Neutrophil (primary cell): ENCODE measurements around the gene RAB30.

Experiments
- H3K27ac ChIP-seq: fragments of 200-600 bp; sonication (generic); 2 replicates; pipeline ENCODE4 v1.5.1; 2016; ENCODE audit warnings: mild to moderate bottlenecking, moderate library complexity
- H3K27me3 ChIP-seq: fragments of 200-600 bp; sonication (generic); 2 replicates; pipeline ENCODE4 v1.6.0; 2016; ENCODE audit warnings: mild to moderate bottlenecking
- H3K36me3 ChIP-seq: fragments of 200-600 bp; sonication (generic); 2 replicates; pipeline ENCODE4 v1.5.1; 2017
- H3K4me1 ChIP-seq, 2 experiments: fragments of 200-600 bp in 1 of 2; sonication (generic) in 1 of 2; 1 replicate in 1 of 2; 2 replicates in 1 of 2; pipeline versions ENCODE4 v1.5.1 to v1.6.1; 2013 to 2016; ENCODE audit warnings: low read depth in 1 of 2, low read length in 1 of 2, mild to moderate bottlenecking in 1 of 2, moderate library complexity in 1 of 2; ENCODE audit not compliant: control insufficient read depth in 1 of 2, insufficient read depth in 1 of 2
- H3K4me3 ChIP-seq, 2 experiments: fragments of 200-600 bp in 1 of 2; sonication (generic) in 1 of 2; 1 replicate in 1 of 2; 2 replicates in 1 of 2; pipeline ENCODE4 v1.5.1; 2013 to 2016; ENCODE audit warnings: low read depth in 1 of 2, low read length in 1 of 2, mild to moderate bottlenecking in 1 of 2, moderate library complexity in 1 of 2
- H3K9me3 ChIP-seq: fragments of 200-600 bp; sonication (generic); 2 replicates; pipeline ENCODE4 v1.5.1; 2016
- TF ChIP-seq, protein P1 (sequence below): fragments of 200-600 bp; sonication (generic); IDR thresholded peaks from 2 replicates; pipeline ENCODE4 v1.5.1; 2016; ENCODE audit warnings: antibody characterized with exemption

The RAB30 gene

DNA sequence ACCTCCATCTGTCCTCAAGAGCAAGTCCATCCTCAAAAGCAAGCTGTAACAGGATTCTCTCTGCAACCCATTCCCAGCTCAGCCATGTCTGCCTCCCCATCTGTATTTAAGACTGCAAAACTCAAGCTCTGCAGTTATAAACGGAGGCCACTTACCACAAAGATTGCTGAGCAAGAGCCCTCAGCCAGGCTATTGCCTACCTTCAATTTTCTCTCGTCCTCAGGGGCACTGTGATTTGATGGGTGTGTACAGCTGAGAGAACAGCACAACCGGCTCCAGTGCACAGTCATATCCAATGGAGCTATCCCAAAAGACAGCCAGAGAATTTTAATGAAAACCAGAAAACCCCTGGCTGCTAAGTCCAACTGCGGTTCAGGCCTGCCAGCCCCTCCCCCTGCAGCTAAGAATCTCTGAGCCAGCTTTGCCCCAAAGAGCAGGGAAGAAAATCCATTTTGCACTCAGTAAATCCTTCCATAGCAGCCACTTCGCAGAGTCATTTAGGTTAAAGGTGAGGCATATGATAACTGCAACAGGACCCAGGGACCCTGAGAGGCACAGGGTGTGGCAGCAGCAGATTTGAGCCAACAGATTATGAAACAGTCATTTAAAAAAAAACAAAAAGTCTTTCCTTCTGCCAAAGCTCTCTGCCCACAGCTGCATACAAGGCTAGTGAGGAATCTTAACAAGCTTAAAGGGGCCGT, 37.6 kb downstream of the RAB30 start:
- no peaks in the 10 kb centered on the region for H3K4me1 ChIP-seq
- H3K9me3 ChIP-seq: no peaks in the 10 kb centered on the region
- H3K27me3 ChIP-seq: no peaks in the 10 kb centered on the region
- no peak overlapping the region for H3K4me3 ChIP-seq
- no peak overlapping the region for H3K27ac ChIP-seq
- no peaks in the 10 kb centered on the region for H3K36me3 ChIP-seq
- TF ChIP-seq, protein P1, sequence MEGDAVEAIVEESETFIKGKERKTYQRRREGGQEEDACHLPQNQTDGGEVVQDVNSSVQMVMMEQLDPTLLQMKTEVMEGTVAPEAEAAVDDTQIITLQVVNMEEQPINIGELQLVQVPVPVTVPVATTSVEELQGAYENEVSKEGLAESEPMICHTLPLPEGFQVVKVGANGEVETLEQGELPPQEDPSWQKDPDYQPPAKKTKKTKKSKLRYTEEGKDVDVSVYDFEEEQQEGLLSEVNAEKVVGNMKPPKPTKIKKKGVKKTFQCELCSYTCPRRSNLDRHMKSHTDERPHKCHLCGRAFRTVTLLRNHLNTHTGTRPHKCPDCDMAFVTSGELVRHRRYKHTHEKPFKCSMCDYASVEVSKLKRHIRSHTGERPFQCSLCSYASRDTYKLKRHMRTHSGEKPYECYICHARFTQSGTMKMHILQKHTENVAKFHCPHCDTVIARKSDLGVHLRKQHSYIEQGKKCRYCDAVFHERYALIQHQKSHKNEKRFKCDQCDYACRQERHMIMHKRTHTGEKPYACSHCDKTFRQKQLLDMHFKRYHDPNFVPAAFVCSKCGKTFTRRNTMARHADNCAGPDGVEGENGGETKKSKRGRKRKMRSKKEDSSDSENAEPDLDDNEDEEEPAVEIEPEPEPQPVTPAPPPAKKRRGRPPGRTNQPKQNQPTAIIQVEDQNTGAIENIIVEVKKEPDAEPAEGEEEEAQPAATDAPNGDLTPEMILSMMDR: no peak

DNA sequence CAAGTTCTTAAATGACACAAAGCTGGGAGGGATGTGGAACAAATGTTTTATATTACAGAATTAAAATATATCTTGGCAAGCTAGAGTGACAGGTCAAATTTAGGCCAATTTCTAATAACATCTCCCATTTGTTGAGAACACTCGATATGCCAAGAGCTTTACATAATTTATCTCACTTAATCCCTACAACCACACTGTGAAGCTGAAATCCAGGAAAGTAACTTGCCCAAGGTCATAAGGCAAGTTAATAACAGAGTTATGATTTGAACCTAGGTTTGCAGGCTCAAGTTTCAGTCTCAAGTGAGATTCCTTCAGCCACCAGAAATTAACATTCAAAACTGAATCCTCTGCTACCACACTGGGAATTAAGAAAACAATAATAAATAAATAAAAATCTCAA, 38.3 kb downstream of the RAB30 start:
- Histone ChIP-seq H3K27ac (no peak overlapping the region), H3K4me1 (no peaks in the 10 kb centered on the region), H3K4me3 (no peak overlapping the region)

DNA sequence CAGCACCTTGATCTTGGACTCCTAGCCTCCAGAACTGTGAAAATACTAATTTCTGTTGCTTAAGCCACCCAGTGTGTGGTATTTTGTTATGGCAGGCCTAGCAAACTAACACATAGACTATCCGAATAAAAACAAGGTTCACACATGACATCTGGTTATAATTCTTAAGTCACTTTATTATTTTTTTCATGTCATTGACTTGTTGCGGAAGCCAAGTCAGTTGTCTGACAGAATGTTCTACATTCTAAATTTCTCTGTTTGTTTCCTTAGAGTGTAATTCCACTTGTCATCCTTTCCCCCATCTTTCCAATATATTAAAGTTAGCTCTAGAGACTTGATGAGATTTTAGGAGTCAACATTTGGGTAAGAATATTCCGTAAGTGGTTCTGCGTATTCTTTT, 40.6 kb downstream of the RAB30 start:
- H3K4me3 ChIP-seq: no peak overlapping the region
- no peaks in the 10 kb centered on the region for H3K9me3 ChIP-seq
- TF ChIP-seq, protein P1: no peak

More for the DNA sequence above, 38.3 kb downstream of the RAB30 start:
- H3K9me3 ChIP-seq: no peaks in the 10 kb centered on the region
- TF ChIP-seq, protein P1: no peak
- no peaks in the 10 kb centered on the region for H3K27me3 ChIP-seq
- H3K36me3 ChIP-seq: no peaks in the 10 kb centered on the region

DNA sequence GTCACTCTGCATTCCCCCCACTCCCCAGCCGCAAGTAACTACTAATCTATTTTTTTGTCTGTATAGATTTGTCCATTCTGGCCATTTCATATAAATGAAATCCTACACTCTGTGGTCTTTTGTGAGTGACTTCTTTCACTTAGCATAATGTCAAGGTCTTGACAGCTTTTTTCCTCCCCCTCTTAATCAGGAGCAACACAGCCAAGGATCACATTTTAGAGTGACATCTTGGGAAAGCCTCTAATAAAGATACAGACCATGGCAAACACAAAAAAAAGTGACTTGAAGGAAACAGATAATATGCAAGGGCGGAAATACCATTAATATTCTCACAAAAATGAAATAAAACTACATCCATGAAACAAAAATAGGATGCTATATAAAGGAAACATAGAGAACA, 43.9 kb downstream of the RAB30 start:
- Histone ChIP-seq H3K4me1 (no peaks in the 10 kb centered on the region), H3K9me3 (no peaks in the 10 kb centered on the region), H3K4me3 (no peak overlapping the region), H3K27me3 (peaks cover 17% of the 10 kb centered on the region), H3K27ac (no peak overlapping the region), H3K36me3 (no peaks in the 10 kb centered on the region)
- TF ChIP-seq, protein P1: no peak

More for the DNA sequence above, 40.6 kb downstream of the RAB30 start:
- H3K27me3 ChIP-seq: peaks cover 5% of the 10 kb centered on the region
- H3K27ac ChIP-seq: no peak overlapping the region
- H3K36me3 ChIP-seq: no peaks in the 10 kb centered on the region
- H3K4me1 ChIP-seq: no peaks in the 10 kb centered on the region

DNA sequence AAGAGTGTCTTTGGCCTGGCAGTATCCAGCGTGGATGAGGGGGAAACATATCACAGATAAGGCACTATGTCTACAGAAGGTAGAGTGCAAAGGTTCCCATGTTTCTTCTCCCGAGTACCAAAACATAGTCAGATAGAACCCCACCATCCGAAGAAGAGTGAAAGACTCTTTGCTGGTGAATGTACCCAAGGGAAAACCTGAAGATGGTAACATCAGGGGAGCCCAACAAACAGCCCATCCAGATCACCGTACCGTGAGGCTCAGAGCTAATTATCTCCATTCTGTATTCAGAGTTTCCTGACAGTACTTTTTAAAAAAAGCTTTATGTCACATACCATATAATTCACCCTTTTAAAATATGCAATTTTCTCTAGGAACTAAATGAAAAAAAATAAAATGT, 44.4 kb downstream of the RAB30 start:
- Histone ChIP-seq H3K36me3 (no peaks in the 10 kb centered on the region), H3K4me3 (no peak overlapping the region), H3K27me3 (peaks cover 17% of the 10 kb centered on the region), H3K9me3 (no peaks in the 10 kb centered on the region), H3K4me1 (no peaks in the 10 kb centered on the region), H3K27ac (no peak overlapping the region)
- TF ChIP-seq, protein P1: no peak
